Activated CD8-positive, alpha-beta memory T cell treated with anti-CD3 and anti-CD28 coated beads, Interleukin-2, amount 50 U/mL, for 24 hours (primary cell): ENCODE measurements around the gene CRACR2A.

Experiments
- DNase-seq: peaks from one replicate; pipeline ENCODE4 v3.0.0-alpha.2; 2020; ENCODE audit errors: extremely low read depth

Gene CRACR2A

GRCh38 chr12:3622021-3622821, 130.7 kb downstream of the CRACR2A start:
- no peak for DNase-seq

- no peak for DNase-seq
Observed at GRCh38 chr12:3620856-3621255, 132.1 kb downstream of the CRACR2A start.

- no peak for DNase-seq
Observed at GRCh38 chr12:3617565-3617964, 135.3 kb downstream of the CRACR2A start.

GRCh38 chr12:3615862-3616261, 137.0 kb downstream of the CRACR2A start:
- no peak for DNase-seq

GRCh38 chr12:3614806-3615466, 138.0 kb downstream of the CRACR2A start:
- no peak for DNase-seq

GRCh38 chr12:3613641-3614395, 139.1 kb downstream of the CRACR2A start:
- no peak for DNase-seq

GRCh38 chr12:3611860-3612703, 140.8 kb downstream of the CRACR2A start:
- no peak for DNase-seq

- no peak for DNase-seq
Observed at GRCh38 chr12:3607821-3608220, 145.1 kb downstream of the CRACR2A start.

- no peak for DNase-seq
Observed at GRCh38 chr12:3607039-3607720, 145.7 kb downstream of the CRACR2A start.

GRCh38 chr12:3606128-3606527, 146.8 kb downstream of the CRACR2A start:
- no peak for DNase-seq

GRCh38 chr12:3605692-3606091, 147.2 kb downstream of the CRACR2A start:
- DNase-seq: no peak

- DNase-seq: no peak
Observed at GRCh38 chr12:3604748-3605586, 147.9 kb downstream of the CRACR2A start.

- DNase-seq: no peak
Observed at GRCh38 chr12:3604286-3604685, 148.6 kb downstream of the CRACR2A start.

GRCh38 chr12:3603576-3603975, 149.3 kb downstream of the CRACR2A start:
- DNase-seq: no peak

GRCh38 chr12:3602488-3602887, 150.4 kb downstream of the CRACR2A start:
- DNase-seq: no peak

GRCh38 chr12:3601461-3602150, 151.3 kb downstream of the CRACR2A start:
- no peak for DNase-seq

GRCh38 chr12:3600951-3601350, 152.0 kb downstream of the CRACR2A start:
- no peak for DNase-seq

GRCh38 chr12:3600039-3600720, 152.7 kb downstream of the CRACR2A start:
- no peak for DNase-seq
